DOHH2 (cell line): ENCODE data around the gene LDLR.

ENCODE experiments used
- H3F3A ChIP-seq: fragments of 200-600 bp; sonication (generic), shearing (Covaris generic); 2 replicates; pipeline ENCODE4 v1.6.0; 2016; ENCODE audit warnings: antibody characterized with exemption, mild to moderate bottlenecking; ENCODE audit not compliant: control insufficient read depth, insufficient read depth
- H3K27ac ChIP-seq: fragments of 200-600 bp; sonication (generic); 2 replicates; pipeline ENCODE4 v1.5.1; 2014; ENCODE audit warnings: low read depth, mild to moderate bottlenecking, low read length, moderate library complexity
- H3K27me3 ChIP-seq: fragments of 200-600 bp; sonication (generic); 2 replicates; pipeline ENCODE4 v1.6.1; 2014; ENCODE audit warnings: mild to moderate bottlenecking, low read length, mixed read lengths; ENCODE audit not compliant: control insufficient read depth
- H3K36me3 ChIP-seq: fragments of 200-600 bp; sonication (generic); 2 replicates; pipeline ENCODE4 v1.6.1; 2014; ENCODE audit warnings: mild to moderate bottlenecking, low read length, moderate library complexity, mixed read lengths; ENCODE audit not compliant: control insufficient read depth
- H3K4me1 ChIP-seq: fragments of 200-600 bp; sonication (generic); 2 replicates; pipeline ENCODE4 v1.6.1; 2014; ENCODE audit warnings: mild to moderate bottlenecking, low read length, mixed read lengths; ENCODE audit not compliant: control insufficient read depth
- H3K4me2 ChIP-seq: fragments of 200-600 bp; sonication (generic); 2 replicates; pipeline ENCODE4 v1.6.0; 2014; ENCODE audit warnings: mild to moderate bottlenecking, low read length, moderate library complexity
- H3K4me3 ChIP-seq: fragments of 200-600 bp; sonication (generic); 2 replicates; pipeline ENCODE4 v1.5.1; 2014; ENCODE audit warnings: mild to moderate bottlenecking, low read length, mixed read lengths
- H3K79me2 ChIP-seq: fragments of 200-600 bp; sonication (generic); 2 replicates; pipeline ENCODE4 v1.6.1; 2014; ENCODE audit warnings: mild to moderate bottlenecking, low read length, mixed read lengths; ENCODE audit not compliant: control insufficient read depth
- H3K9me2 ChIP-seq: fragments of 200-600 bp; sonication (generic); replicated peaks from 2 replicates; pipeline ENCODE4 v1.6.1; 2014; ENCODE audit warnings: mild to moderate bottlenecking, low read length, mixed read lengths; ENCODE audit not compliant: control insufficient read depth
- H3K9me3 ChIP-seq: fragments of 200-600 bp; sonication (generic); 2 replicates; pipeline ENCODE4 v1.6.1; 2014; ENCODE audit warnings: antibody characterized with exemption, low read length, mixed read lengths; ENCODE audit not compliant: control insufficient read depth, insufficient read depth
- H4K20me1 ChIP-seq: fragments of 200-600 bp; sonication (generic); 2 replicates; pipeline ENCODE4 v1.6.0; 2014; ENCODE audit warnings: low read depth, mild to moderate bottlenecking, antibody characterized with exemption, low read length, moderate library complexity; ENCODE audit not compliant: control insufficient read depth, insufficient read depth
- EZH2phosphoT487 ChIP-seq: fragments of 200-600 bp; sonication (generic); IDR thresholded peaks from 2 replicates; pipeline ENCODE4 v1.6.1; 2017; ENCODE audit warnings: borderline replicate concordance, mild to moderate bottlenecking, antibody characterized with exemption, low read length, moderate library complexity, mixed read lengths
- TF ChIP-seq, protein P1 (sequence below): fragments of 200-600 bp; sonication (generic); IDR thresholded peaks from one replicate; pipeline ENCODE4 v1.5.1; 2014; ENCODE audit warnings: antibody characterized with exemption, mild to moderate bottlenecking, low read depth, low read length; ENCODE audit not compliant: poor library complexity, severe bottlenecking

Gene LDLR

GRCh38 chr19:11047866-11048265, 41.4 kb upstream of the LDLR start:
- no peaks in the 10 kb centered on the region for H3K9me2 ChIP-seq
- H3K9me3 ChIP-seq, result no peaks in the 10 kb centered on the region
- H3K27me3 ChIP-seq, result no peaks in the 10 kb centered on the region
- peak overlapping the region; percentile 100 for H3K27ac ChIP-seq
- peaks cover 45% of the 10 kb centered on the region for H3K79me2 ChIP-seq
- no peaks in the 10 kb centered on the region for H4K20me1 ChIP-seq
- H3K4me1 ChIP-seq, result peaks cover 100% of the 10 kb centered on the region
- TF ChIP-seq, protein P1, sequence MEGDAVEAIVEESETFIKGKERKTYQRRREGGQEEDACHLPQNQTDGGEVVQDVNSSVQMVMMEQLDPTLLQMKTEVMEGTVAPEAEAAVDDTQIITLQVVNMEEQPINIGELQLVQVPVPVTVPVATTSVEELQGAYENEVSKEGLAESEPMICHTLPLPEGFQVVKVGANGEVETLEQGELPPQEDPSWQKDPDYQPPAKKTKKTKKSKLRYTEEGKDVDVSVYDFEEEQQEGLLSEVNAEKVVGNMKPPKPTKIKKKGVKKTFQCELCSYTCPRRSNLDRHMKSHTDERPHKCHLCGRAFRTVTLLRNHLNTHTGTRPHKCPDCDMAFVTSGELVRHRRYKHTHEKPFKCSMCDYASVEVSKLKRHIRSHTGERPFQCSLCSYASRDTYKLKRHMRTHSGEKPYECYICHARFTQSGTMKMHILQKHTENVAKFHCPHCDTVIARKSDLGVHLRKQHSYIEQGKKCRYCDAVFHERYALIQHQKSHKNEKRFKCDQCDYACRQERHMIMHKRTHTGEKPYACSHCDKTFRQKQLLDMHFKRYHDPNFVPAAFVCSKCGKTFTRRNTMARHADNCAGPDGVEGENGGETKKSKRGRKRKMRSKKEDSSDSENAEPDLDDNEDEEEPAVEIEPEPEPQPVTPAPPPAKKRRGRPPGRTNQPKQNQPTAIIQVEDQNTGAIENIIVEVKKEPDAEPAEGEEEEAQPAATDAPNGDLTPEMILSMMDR, result no peak
- H3K4me3 ChIP-seq, result peak overlapping the region; percentile 69
- peaks cover 68% of the 10 kb centered on the region for H3F3A ChIP-seq
- H3K4me2 ChIP-seq, result peak overlapping the region; percentile 99
- H3K36me3 ChIP-seq, result peaks cover 80% of the 10 kb centered on the region

DNA sequence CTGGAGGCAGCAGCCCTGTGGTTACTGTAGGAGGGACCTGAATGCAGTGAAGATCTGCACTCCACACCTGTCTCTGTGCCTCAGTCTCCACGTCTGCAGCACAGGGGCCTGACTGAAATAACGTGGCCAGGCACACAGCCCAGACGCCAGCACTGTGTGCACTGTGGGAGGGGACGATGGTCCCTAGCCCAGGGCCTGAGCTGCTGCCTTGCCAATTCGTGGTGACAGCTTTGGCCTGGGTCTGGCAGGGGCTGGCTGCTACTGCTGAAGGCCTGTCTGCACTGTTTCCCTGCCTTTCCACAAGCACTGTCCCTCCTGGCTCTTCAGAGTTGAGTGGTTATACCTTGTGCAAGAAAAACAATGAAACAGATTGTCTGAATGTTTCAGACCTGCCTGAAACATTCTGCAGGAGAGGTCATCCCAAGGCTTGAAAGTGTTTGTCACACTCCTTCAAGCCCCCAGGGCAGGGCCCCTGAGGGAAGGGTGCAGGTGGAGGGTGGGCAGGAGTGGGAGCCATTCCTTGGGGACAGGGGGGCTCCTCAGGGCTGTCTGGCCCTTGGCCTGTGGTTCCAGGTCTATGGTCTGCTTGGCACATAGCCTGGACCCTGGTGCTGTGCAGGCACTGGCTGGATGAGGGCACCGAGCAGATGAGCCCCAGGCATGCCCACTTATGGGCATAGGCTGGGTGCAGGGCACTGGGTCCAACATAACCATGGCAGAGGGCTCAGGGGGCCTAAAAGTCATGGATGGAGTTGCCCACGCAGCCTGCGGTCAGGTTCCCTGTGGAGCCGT, 38.7 kb upstream of the LDLR start:
- Histone ChIP-seq H3K27ac (peak overlapping the region; percentile 100), H3F3A (peaks cover 47% of the 10 kb centered on the region)
- no peak for TF ChIP-seq EZH2phosphoT487

GRCh38 chr19:11053817-11054195, 35.5 kb upstream of the LDLR start:
- Histone ChIP-seq H3F3A (peaks cover 16% of the 10 kb centered on the region), H4K20me1 (no peaks in the 10 kb centered on the region), H3K9me3 (no peaks in the 10 kb centered on the region), H3K4me1 (peaks cover 55% of the 10 kb centered on the region), H3K36me3 (peaks cover 78% of the 10 kb centered on the region), H3K79me2 (peaks cover 44% of the 10 kb centered on the region), H3K4me3 (no peak overlapping the region), H3K9me2 (no peaks in the 10 kb centered on the region), H3K27ac (peak overlapping the region; percentile 100), H3K27me3 (no peaks in the 10 kb centered on the region), H3K4me2 (0 out of 2 replicates have a peak overlapping the region, but pooled peaks have one; percentile 11)
- TF ChIP-seq EZH2phosphoT487, result no peak
- TF ChIP-seq, protein P1, result no peak

More for the DNA sequence above, 38.7 kb upstream of the LDLR start:
- H3K9me2 ChIP-seq, result no peaks in the 10 kb centered on the region
- peaks cover 47% of the 10 kb centered on the region for H3K79me2 ChIP-seq
- peak overlapping the region; percentile 69 for H3K4me3 ChIP-seq
- no peaks in the 10 kb centered on the region for H3K9me3 ChIP-seq
- peaks cover 81% of the 10 kb centered on the region for H3K36me3 ChIP-seq
- H3K4me2 ChIP-seq, result peak overlapping the region; percentile 99
- H3K4me1 ChIP-seq, result peaks cover 88% of the 10 kb centered on the region
- no peaks in the 10 kb centered on the region for H3K27me3 ChIP-seq
- H4K20me1 ChIP-seq, result no peaks in the 10 kb centered on the region

DNA sequence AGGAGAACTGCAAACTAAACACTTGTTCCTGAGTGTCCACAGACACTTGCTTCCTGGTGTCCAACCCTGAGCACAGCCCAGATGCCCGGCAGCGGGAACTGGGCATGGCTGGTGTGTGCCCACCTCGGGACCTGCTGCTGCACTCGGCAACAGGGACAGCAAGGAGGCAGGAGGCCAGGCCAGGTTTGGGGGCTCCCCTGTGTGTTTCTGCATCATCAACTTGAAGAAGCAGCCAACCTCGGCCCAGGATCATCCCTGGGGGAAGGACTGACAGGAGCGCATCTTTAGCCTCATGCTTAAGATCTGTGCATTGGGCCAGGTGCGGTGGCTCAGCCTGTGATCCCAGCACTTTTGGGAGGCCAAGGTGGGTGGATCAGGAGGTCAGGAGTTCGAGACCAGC, 35.1 kb upstream of the LDLR start:
- peaks cover 51% of the 10 kb centered on the region for H3K4me1 ChIP-seq
- H3K79me2 ChIP-seq, result peaks cover 44% of the 10 kb centered on the region
- peaks cover 15% of the 10 kb centered on the region for H3F3A ChIP-seq
- H3K4me2 ChIP-seq, result no peak overlapping the region
- H3K9me3 ChIP-seq, result no peaks in the 10 kb centered on the region
- TF ChIP-seq, protein P1, result no peak
- TF ChIP-seq EZH2phosphoT487, result no peak
- peaks cover 80% of the 10 kb centered on the region for H3K36me3 ChIP-seq
- H3K9me2 ChIP-seq, result no peaks in the 10 kb centered on the region
- no peak overlapping the region for H3K4me3 ChIP-seq
- H3K27me3 ChIP-seq, result no peaks in the 10 kb centered on the region
- no peak overlapping the region for H3K27ac ChIP-seq
- H4K20me1 ChIP-seq, result no peaks in the 10 kb centered on the region
